GM19467 (cell line): ENCODE measurements around the gene GJB6.

Experiments used
- ATAC-seq: cut with Tn5 transposase; IDR thresholded peaks from one replicate; pipeline ENCODE4 v1.9.1; 2021; ENCODE audit warnings: mild to moderate bottlenecking, moderate library complexity; ENCODE audit not compliant: unreplicated experiment

The GJB6 gene

GRCh38 chr13:20190481-20191310 lies 41.4 kb downstream of the GJB6 start:
- ATAC-seq: no peak

GRCh38 chr13:20190076-20190475 lies 42.0 kb downstream of the GJB6 start:
- no peak for ATAC-seq

- no peak for ATAC-seq
These were observed 43.2 kb downstream of the GJB6 start for GRCh38 chr13:20188667-20189553.

GRCh38 chr13:20186771-20187170 lies 45.3 kb downstream of the GJB6 start:
- no peak for ATAC-seq

GRCh38 chr13:20185366-20186056 lies 46.6 kb downstream of the GJB6 start:
- ATAC-seq: no peak

- ATAC-seq: peak; percentile 53
These were observed 49.8 kb downstream of the GJB6 start for GRCh38 chr13:20182231-20182846.

GRCh38 chr13:20181188-20181587 lies 50.9 kb downstream of the GJB6 start:
- ATAC-seq: no peak

- ATAC-seq: no peak
These were observed 54.0 kb downstream of the GJB6 start for GRCh38 chr13:20178156-20178555.

- ATAC-seq: no peak
These were observed 54.9 kb downstream of the GJB6 start for GRCh38 chr13:20177049-20177831.

GRCh38 chr13:20175907-20176652 lies 56.0 kb downstream of the GJB6 start:
- no peak for ATAC-seq

- no peak for ATAC-seq
These were observed 56.7 kb downstream of the GJB6 start for GRCh38 chr13:20175406-20175794.

GRCh38 chr13:20174656-20175405 lies 57.3 kb downstream of the GJB6 start:
- ATAC-seq: peak; percentile 74

GRCh38 chr13:20173116-20173746 lies 58.9 kb downstream of the GJB6 start:
- no peak for ATAC-seq
